HepG2 (cell line): ENCODE results near the gene GPR39. TPM values are rescaled to one million over a fixed set of nuclear protein-coding genes. Genes with fewer than 3 reads are reported as not detected.

Experiments
- CHD2 ChIP-seq: IDR thresholded peaks from 2 replicates; pipeline ENCODE4 v1.6.1; 2011; ENCODE audit warnings: low read depth, low read length, improper control_type of control experiment
- FIP1L1 ChIP-seq: fragments of 200-400 bp; formaldehyde crosslinking; IDR thresholded peaks from 2 replicates; pipeline ENCODE4 v1.6.1; 2018; ENCODE audit warnings: low read depth, mild to moderate bottlenecking, low read length, moderate library complexity, borderline replicate concordance; ENCODE audit not compliant: insufficient read depth
- IRF2 ChIP-seq: IDR thresholded peaks from 2 replicates; pipeline ENCODE4 v1.6.1; 2018; ENCODE audit warnings: missing genetic modification reagents, missing compliant biosample characterization
- NFIC ChIP-seq: IDR thresholded peaks from 2 replicates; pipeline ENCODE4 v1.6.1; 2012; ENCODE audit warnings: mild to moderate bottlenecking, low read length, inconsistent platforms
- NONO ChIP-seq, 2 experiments: fragments of 450-650 bp in 1 of 2; sonication (generic) in 1 of 2; formaldehyde crosslinking in 1 of 2; IDR thresholded peaks in 1 of 2; conservative IDR thresholded peaks in 1 of 2; 2 replicates each; pipeline versions ENCODE4 v1.6.1 to v1.8.0; 2017 to 2022; ENCODE audit warnings: mild to moderate bottlenecking in 1 of 2, missing genetic modification reagents in 1 of 2, moderate library complexity in 1 of 2
- TRIM24 ChIP-seq: sonication (generic); formaldehyde crosslinking; IDR thresholded peaks from 2 replicates; pipeline ENCODE4 v1.8.0; 2022; ENCODE audit warnings: mild to moderate bottlenecking, missing genetic modification reagents
- ZBTB42 ChIP-seq: sonication (generic); formaldehyde crosslinking; IDR thresholded peaks from 2 replicates; pipeline ENCODE4 v1.5.0; 2020; ENCODE audit warnings: mild to moderate bottlenecking, missing genetic modification reagents
- ZFP1 ChIP-seq: IDR thresholded peaks from 2 replicates; pipeline ENCODE4 v1.6.1; 2016
- ZNF34 ChIP-seq: sonication (generic); formaldehyde crosslinking; IDR thresholded peaks from 2 replicates; pipeline ENCODE4 v1.4.0; 2020; ENCODE audit warnings: mild to moderate bottlenecking, missing genetic modification reagents, borderline replicate concordance
- ZNF432 ChIP-seq: sonication (generic); formaldehyde crosslinking; IDR thresholded peaks from 2 replicates; pipeline ENCODE4 v1.5.0; 2020; ENCODE audit warnings: missing genetic modification reagents, mild to moderate bottlenecking, borderline replicate concordance
- ZNF501 ChIP-seq: sonication (generic); formaldehyde crosslinking; IDR thresholded peaks from 2 replicates; pipeline ENCODE4 v1.5.1; 2020; ENCODE audit warnings: mild to moderate bottlenecking, moderate library complexity, missing genetic modification reagents
- ZNF563 ChIP-seq: sonication (generic); formaldehyde crosslinking; IDR thresholded peaks from 2 replicates; pipeline ENCODE4 v1.8.0; 2022; ENCODE audit warnings: mild to moderate bottlenecking, moderate library complexity, missing genetic modification reagents
- ZNF569 ChIP-seq: sonication (generic); formaldehyde crosslinking; IDR thresholded peaks from 2 replicates; pipeline ENCODE4 v1.5.0; 2020; ENCODE audit warnings: mild to moderate bottlenecking, missing genetic modification reagents, moderate library complexity, borderline replicate concordance
- ZNF589 ChIP-seq: sonication (generic); formaldehyde crosslinking; conservative IDR thresholded peaks from 2 replicates; pipeline ENCODE4 v1.8.0; 2022; ENCODE audit warnings: mild to moderate bottlenecking, moderate library complexity, missing genetic modification reagents
- ZNF713 ChIP-seq: sonication (generic); formaldehyde crosslinking; IDR thresholded peaks from 2 replicates; pipeline ENCODE4 v1.4.0; 2020; ENCODE audit warnings: mild to moderate bottlenecking, missing genetic modification reagents
- ZSCAN22 ChIP-seq: sonication (generic); formaldehyde crosslinking; IDR thresholded peaks from 2 replicates; pipeline ENCODE4 v1.4.0; 2020; ENCODE audit warnings: mild to moderate bottlenecking, missing genetic modification reagents
- ZZZ3 ChIP-seq: sonication (generic); formaldehyde crosslinking; IDR thresholded peaks from 2 replicates; pipeline ENCODE4 v1.4.0; 2020; ENCODE audit warnings: missing genetic modification reagents, mild to moderate bottlenecking, borderline replicate concordance
- polyA plus RNA-seq, 8 experiments: library from polyadenylated mRNA; depleted of rRNA in 3 of 8; stranded (reverse) in 7 of 8; unstranded in 1 of 8; fragments of >200 nt; fragmentation: Illumina TruSeq in 4 of 8; extraction: Trizol in 4 of 8; gene quantifications; 2 replicates each; pipeline versions ENCODE4 v1.2.1 to v1.2.3, GENCODE V29; 2011 to 2016; ENCODE audit warnings: low read depth in 4 of 8, missing spikeins in 1 of 8, mixed read lengths in 1 of 8; ENCODE audit not compliant: insufficient read depth in 1 of 8
- total RNA-seq, 5 experiments: library from RNA; depleted of rRNA; stranded (reverse); fragments of >200 nt; fragmentation: Illumina TruSeq; extraction: Trizol; gene quantifications; 2 replicates each; pipeline ENCODE4 v1.2.3, GENCODE V29; 2016; ENCODE audit warnings: low read depth in 1 of 5
- TF ChIP-seq, protein P1 (sequence below): sonication (generic); formaldehyde crosslinking; IDR thresholded peaks from 2 replicates; pipeline ENCODE4 v1.4.0; 2020; ENCODE audit warnings: missing genetic modification reagents
- TF ChIP-seq, protein P2 (sequence below): sonication (generic); formaldehyde crosslinking; IDR thresholded peaks from 2 replicates; pipeline ENCODE4 v1.4.0; 2020; ENCODE audit warnings: missing genetic modification reagents
- TF ChIP-seq, protein P3 (sequence below): sonication (generic); formaldehyde crosslinking; IDR thresholded peaks from 2 replicates; pipeline ENCODE4 v1.4.0; 2020; ENCODE audit warnings: missing genetic modification reagents
- TF ChIP-seq, protein P4 (sequence below): sonication (generic); formaldehyde crosslinking; IDR thresholded peaks from 2 replicates; pipeline ENCODE4 v1.5.1; 2020; ENCODE audit warnings: mild to moderate bottlenecking, missing genetic modification reagents, borderline replicate concordance

Gene GPR39
- total and polyA plus RNA-seq, 2 of the 13 experiments (the other 11 are each of a cell fraction or from before 2014, with no cell fraction given): 0.16 to 0.62 TPM

DNA sequence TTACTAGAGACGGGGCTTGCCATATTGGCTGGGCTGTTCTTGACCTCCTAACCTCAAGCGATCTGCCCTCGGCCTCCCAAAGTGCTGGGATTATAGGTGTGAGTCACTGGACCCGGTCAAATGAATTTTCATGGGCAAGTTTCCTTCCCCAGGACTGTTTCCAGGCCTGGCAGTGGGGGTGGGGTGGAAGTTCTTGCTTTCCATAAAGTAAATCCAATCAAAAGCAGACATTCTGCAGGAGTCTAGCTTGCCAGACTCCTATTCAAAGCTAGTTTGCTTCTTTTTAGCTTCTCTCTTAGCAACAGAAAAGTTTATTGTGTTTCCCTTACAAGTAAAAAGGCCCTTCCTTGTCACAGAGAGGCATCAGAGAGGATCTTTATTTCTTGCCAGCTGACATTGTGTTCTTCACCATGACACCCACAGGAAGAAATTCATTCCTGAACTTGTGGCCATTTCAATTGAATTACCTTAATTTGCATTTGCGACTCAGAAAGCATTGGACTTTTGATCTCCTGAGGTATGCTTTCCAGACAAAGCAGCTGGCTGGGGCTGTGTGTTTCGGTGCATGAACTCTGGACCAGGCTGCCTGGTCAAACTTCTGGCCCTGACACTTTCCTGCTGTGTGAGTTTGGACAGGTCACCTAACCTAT, 215.5 kb downstream of the GPR39 start (continued):
- TF ChIP-seq, protein P1, sequence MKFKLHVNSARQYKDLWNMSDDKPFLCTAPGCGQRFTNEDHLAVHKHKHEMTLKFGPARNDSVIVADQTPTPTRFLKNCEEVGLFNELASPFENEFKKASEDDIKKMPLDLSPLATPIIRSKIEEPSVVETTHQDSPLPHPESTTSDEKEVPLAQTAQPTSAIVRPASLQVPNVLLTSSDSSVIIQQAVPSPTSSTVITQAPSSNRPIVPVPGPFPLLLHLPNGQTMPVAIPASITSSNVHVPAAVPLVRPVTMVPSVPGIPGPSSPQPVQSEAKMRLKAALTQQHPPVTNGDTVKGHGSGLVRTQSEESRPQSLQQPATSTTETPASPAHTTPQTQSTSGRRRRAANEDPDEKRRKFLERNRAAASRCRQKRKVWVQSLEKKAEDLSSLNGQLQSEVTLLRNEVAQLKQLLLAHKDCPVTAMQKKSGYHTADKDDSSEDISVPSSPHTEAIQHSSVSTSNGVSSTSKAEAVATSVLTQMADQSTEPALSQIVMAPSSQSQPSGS (CRISPR knock-in tag): no peak
- TF ChIP-seq ZNF563 (no peak), ZNF589 (CRISPR knock-in tag) (no peak), ZNF569 (CRISPR knock-in tag) (no peak), ZZZ3 (CRISPR knock-in tag) (no peak), IRF2 (CRISPR knock-in tag) (no peak), NONO (IDR thresholded peaks at IDR 0.05) (no peak), NONO (CRISPR knock-in tag; conservative IDR thresholded peaks at IDR 0.05) (peak; percentile 18; the same call in 1 of the 2 replicates), ZNF34 (CRISPR knock-in tag) (no peak), TRIM24 (CRISPR knock-in tag) (no peak), NFIC (no peak), FIP1L1 (no peak), ZNF501 (CRISPR knock-in tag) (peak; percentile 31; the same call in 1 of the 2 replicates), CHD2 (no peak), ZNF432 (no peak), ZBTB42 (no peak), ZFP1 (0 out of 2 replicates have a peak, but pooled peaks have one; percentile 18), ZSCAN22 (CRISPR knock-in tag) (no peak), ZNF713 (CRISPR knock-in tag) (no peak)
- TF ChIP-seq, protein P2, sequence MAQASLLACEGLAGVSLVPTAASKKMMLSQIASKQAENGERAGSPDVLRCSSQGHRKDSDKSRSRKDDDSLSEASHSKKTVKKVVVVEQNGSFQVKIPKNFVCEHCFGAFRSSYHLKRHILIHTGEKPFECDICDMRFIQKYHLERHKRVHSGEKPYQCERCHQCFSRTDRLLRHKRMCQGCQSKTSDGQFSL: no peak
- TF ChIP-seq, protein P3, sequence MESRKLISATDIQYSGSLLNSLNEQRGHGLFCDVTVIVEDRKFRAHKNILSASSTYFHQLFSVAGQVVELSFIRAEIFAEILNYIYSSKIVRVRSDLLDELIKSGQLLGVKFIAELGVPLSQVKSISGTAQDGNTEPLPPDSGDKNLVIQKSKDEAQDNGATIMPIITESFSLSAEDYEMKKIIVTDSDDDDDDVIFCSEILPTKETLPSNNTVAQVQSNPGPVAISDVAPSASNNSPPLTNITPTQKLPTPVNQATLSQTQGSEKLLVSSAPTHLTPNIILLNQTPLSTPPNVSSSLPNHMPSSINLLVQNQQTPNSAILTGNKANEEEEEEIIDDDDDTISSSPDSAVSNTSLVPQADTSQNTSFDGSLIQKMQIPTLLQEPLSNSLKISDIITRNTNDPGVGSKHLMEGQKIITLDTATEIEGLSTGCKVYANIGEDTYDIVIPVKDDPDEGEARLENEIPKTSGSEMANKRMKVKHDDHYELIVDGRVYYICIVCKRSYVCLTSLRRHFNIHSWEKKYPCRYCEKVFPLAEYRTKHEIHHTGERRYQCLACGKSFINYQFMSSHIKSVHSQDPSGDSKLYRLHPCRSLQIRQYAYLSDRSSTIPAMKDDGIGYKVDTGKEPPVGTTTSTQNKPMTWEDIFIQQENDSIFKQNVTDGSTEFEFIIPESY (CRISPR knock-in tag): no peak
- TF ChIP-seq, protein P4, sequence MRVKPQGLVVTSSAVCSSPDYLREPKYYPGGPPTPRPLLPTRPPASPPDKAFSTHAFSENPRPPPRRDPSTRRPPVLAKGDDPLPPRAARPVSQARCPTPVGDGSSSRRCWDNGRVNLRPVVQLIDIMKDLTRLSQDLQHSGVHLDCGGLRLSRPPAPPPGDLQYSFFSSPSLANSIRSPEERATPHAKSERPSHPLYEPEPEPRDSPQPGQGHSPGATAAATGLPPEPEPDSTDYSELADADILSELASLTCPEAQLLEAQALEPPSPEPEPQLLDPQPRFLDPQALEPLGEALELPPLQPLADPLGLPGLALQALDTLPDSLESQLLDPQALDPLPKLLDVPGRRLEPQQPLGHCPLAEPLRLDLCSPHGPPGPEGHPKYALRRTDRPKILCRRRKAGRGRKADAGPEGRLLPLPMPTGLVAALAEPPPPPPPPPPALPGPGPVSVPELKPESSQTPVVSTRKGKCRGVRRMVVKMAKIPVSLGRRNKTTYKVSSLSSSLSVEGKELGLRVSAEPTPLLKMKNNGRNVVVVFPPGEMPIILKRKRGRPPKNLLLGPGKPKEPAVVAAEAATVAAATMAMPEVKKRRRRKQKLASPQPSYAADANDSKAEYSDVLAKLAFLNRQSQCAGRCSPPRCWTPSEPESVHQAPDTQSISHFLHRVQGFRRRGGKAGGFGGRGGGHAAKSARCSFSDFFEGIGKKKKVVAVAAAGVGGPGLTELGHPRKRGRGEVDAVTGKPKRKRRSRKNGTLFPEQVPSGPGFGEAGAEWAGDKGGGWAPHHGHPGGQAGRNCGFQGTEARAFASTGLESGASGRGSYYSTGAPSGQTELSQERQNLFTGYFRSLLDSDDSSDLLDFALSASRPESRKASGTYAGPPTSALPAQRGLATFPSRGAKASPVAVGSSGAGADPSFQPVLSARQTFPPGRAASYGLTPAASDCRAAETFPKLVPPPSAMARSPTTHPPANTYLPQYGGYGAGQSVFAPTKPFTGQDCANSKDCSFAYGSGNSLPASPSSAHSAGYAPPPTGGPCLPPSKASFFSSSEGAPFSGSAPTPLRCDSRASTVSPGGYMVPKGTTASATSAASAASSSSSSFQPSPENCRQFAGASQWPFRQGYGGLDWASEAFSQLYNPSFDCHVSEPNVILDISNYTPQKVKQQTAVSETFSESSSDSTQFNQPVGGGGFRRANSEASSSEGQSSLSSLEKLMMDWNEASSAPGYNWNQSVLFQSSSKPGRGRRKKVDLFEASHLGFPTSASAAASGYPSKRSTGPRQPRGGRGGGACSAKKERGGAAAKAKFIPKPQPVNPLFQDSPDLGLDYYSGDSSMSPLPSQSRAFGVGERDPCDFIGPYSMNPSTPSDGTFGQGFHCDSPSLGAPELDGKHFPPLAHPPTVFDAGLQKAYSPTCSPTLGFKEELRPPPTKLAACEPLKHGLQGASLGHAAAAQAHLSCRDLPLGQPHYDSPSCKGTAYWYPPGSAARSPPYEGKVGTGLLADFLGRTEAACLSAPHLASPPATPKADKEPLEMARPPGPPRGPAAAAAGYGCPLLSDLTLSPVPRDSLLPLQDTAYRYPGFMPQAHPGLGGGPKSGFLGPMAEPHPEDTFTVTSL (CRISPR knock-in tag): peak; percentile 73; the same call in 1 of the 2 replicates
